Raji (cell line): ENCODE data around the gene PRR23A.

Experiments used
- POLR2A ChIP-seq: IDR thresholded peaks from 2 replicates; pipeline ENCODE4 v1.6.1; 2011; ENCODE audit warnings: low read depth, low read length, control low read depth; ENCODE audit not compliant: insufficient read depth

PRR23A gene

GRCh38 chr3:139006051-139006716 lies at the start of gene PRR23A:
Gene PRR23A, minus strand, starts transcription at chr3:139006268. Its CDS starts 0 bp downstream, at chr3:139006268.
- TF ChIP-seq POLR2A: no peak

- TF ChIP-seq POLR2A: no peak
These were observed 46.9 kb upstream of the PRR23A start for GRCh38 chr3:139052802-139053600.

GRCh38 chr3:139044366-139045210 lies 38.5 kb upstream of the PRR23A start, which contains the start of gene PRR23C:
Gene PRR23C, minus strand, starts transcription at chr3:139044892. Its CDS starts 272 bp downstream, at chr3:139044620.
- no peak for TF ChIP-seq POLR2A

GRCh38 chr3:139043554-139044365 lies 37.7 kb upstream of the PRR23A start:
- TF ChIP-seq POLR2A: no peak

GRCh38 chr3:139037478-139037877 lies 31.4 kb upstream of the PRR23A start:
- no peak for TF ChIP-seq POLR2A

- TF ChIP-seq POLR2A: no peak
These were observed 26.4 kb upstream of the PRR23A start for GRCh38 chr3:139032326-139033002.

GRCh38 chr3:139024968-139025367 lies 18.9 kb upstream of the PRR23A start:
- TF ChIP-seq POLR2A: no peak

GRCh38 chr3:139020868-139021234 lies 14.8 kb upstream of the PRR23A start, which contains the start of gene PRR23B:
Gene PRR23B, minus strand, starts transcription at chr3:139020926. Its CDS starts 265 bp downstream, at chr3:139020661.
- no peak for TF ChIP-seq POLR2A

GRCh38 chr3:139020036-139020867 lies 14.2 kb upstream of the PRR23A start:
- TF ChIP-seq POLR2A: no peak

GRCh38 chr3:139016430-139017048 lies 10.5 kb upstream of the PRR23A start:
- no peak for TF ChIP-seq POLR2A

- TF ChIP-seq POLR2A: no peak
These were observed 593 bp downstream of the PRR23A start for GRCh38 chr3:139005356-139005993.

- no peak for TF ChIP-seq POLR2A
These were observed 10.4 kb downstream of the PRR23A start for GRCh38 chr3:138995706-138996105.

GRCh38 chr3:138987181-138987580 lies 18.9 kb downstream of the PRR23A start:
- TF ChIP-seq POLR2A: no peak

GRCh38 chr3:138985932-138986331 lies 20.1 kb downstream of the PRR23A start:
- no peak for TF ChIP-seq POLR2A
